Measurements from ENCODE around the gene GALNT12.

GALNT12 gene, protein sequence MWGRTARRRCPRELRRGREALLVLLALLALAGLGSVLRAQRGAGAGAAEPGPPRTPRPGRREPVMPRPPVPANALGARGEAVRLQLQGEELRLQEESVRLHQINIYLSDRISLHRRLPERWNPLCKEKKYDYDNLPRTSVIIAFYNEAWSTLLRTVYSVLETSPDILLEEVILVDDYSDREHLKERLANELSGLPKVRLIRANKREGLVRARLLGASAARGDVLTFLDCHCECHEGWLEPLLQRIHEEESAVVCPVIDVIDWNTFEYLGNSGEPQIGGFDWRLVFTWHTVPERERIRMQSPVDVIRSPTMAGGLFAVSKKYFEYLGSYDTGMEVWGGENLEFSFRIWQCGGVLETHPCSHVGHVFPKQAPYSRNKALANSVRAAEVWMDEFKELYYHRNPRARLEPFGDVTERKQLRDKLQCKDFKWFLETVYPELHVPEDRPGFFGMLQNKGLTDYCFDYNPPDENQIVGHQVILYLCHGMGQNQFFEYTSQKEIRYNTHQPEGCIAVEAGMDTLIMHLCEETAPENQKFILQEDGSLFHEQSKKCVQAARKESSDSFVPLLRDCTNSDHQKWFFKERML

DNA sequence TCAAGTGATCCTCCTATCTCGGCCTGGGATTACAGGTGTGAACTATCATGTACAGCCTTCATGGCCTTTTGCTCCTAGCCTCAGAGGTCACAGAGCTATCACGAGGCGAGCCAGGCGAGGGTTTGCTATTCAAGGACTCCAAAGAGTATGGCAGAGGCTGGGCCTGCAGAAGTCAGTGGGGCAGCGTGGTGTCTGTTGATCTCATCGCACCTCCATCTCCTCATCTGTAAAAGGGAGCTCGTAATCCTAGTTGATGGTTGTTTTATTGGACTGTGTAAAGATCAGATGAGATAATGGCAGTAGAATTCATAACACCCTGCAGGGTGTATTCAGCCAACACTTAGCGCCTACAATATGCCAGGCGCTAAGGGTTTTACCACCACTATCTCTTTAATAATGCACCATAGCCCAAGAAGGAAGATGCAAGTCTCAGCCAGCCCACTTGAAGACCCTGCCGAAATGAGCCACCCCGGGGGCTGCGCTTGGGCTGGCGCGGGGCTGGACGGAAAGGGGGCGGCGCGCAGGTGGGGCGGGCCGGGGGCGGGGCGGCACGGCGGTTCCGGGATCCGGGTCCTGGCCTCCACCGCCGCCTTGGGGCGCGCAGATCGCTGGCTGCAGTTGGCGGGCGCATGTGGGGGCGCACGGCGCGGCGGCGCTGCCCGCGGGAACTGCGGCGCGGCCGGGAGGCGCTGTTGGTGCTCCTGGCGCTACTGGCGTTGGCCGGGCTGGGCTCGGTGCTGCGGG, at the start of gene GALNT12:
GALNT12 (plus strand) TSS at position 601 of the 744 bp plus-strand sequence; CDS start at position 630, 29 bp downstream.
- no peak for DNase-seq (ENCODE audit: low read depth)

DNA sequence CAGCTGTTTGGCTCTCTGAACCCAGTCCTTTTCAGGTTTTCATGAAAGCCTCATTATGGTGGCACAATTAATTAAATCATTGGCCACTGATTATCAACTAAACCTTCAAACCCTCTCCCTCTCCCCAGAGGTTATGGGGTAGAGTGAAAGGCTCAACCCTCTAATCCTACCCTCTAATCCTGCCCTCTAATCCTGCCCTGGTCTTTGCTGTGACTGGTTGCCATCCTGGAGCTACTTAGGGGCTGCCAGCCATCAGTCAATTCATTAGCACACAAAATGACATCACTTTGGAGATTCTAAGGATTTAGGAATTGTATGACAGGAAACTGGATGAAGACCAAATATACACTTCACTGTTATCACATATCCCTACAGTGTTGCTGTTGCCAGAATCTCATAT, 47.2 kb upstream of the GALNT12 start:
- DNase-seq (ENCODE audit: low read depth), result no peak

DNA sequence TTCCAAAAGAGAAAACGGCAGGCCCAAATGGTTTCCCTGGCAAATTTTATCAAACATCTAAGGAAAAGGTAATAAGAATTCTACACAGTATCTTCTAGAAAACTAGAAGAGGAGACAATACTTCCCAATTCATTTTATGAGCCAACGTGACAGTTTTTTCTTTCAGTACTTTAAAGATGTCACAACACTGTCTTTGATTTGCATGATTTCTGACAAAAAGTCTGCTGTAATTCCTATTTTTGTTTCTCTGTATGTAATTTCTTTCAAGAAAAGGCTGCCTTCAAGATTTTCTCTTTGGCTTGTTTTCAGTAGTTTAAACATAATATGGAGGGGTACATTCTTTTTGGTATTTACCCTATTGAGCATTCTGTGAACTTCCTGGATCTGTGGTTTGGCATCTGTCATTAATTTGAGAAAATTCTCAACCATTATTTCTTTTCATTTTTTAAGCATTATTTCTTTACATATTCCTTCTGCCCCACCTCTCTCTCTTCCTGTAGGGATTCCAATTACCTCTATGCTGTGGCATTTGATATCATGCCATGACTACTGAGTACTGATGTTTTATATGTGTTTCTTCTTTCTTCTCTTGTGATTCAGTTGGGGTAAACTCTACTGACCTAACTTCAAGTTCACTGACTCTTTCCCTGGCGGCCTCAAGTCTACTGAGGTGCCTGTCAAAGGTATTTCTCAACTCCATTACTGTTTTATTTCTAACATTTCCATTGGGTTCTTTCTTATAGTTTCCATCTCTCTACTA, 43.3 kb upstream of the GALNT12 start:
- DNase-seq (ENCODE audit: low read depth), result no peak

DNA sequence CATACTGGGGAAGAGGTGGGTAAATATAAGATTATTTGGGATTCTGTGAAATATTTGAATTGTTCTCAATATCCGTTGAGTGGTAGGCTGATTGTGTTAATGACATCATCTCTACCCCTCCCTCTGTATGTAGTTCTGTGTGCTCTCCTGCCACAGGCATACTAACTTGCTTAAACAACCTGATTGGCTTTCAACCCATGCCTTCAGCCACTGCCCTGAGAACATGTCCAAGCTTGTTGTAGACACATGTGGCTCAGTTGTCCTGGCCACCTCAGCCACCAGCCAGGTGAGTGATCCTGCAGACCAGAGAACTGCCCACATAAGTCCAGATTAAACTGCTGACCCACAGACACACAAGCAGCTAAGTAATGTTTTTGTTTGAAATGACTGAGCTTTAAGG, 42.2 kb upstream of the GALNT12 start:
- DNase-seq (ENCODE audit: low read depth), result no peak

DNA sequence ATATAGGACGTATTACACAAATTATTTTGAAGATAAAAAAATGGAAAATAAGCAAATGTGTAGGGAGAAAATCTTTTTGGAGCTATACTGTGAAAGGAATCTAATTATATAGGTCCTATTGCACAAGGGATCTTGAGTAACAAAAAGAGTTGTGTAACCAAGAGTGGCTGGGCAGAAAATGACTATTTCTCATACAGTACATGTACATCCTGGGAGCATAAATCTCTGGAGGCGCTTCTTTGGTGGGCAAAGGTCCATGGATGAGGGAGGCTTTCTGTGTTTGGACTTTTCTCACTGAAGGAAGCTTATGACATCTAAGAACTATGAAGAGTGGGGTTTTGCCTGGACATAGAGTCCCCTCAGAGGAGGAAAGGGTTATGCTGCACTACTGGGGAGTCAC, 40.9 kb upstream of the GALNT12 start:
- no peak for DNase-seq (ENCODE audit: low read depth)

DNA sequence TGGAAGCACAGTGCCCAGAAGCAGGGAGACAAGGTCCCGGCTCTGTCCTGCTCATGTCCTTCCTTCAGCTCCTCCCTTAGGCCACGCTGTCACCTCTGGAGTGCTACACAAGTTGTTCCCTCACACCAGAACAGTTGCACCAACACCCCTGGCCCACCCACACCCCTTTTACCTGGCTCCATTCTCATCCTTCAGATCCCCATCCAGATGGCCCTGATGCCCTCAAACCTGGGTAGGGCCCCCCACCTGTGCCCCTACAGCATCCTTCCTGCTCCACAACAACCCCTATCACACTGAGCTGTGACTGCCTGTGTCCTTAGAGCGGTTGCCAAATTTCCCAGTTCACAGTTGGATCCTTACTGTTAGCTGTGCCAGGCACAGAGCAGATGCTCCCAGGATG, 40.3 kb upstream of the GALNT12 start:
- DNase-seq (ENCODE audit: low read depth), result no peak

DNA sequence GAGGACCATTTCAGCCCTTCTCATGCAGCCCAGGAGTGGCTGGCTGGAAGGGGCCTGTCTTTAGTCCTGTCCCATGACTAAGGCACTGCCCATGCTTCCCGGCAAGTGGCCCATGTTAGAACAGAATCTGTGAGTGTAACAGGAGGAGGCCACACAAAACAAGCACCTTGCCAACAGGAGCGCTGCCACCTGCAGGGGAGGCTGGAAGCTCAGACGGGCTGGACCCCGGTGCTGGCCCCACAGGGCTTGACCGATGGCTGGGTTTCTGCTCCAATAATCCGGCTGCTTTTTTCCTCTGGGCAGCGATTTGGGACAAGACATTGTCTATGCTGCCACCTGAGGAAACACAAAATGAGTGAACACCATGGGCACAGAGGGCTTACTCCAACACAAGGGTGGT, 39.6 kb upstream of the GALNT12 start:
- no peak for DNase-seq (ENCODE audit: low read depth)

DNA sequence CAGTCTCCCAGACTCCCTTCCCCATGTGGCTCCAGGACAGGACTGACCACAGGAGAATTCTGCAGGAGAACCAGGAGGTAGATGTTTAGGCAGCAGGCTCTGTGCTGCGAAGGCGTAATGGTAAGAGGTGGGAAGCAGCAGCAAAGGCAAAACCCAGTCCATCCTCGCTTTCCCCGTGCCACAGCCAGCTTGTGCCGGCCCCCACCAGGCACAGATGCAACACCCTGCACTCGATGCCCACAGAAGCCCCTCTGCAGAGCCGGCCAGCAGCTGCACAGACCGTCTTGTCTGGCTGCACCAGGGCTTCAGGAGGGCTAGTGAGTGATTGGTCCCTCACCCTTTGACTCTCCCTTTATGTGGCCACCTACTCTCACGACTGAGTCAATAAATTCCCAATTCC, 39.1 kb upstream of the GALNT12 start:
- no peak for DNase-seq (ENCODE audit: low read depth)

DNA sequence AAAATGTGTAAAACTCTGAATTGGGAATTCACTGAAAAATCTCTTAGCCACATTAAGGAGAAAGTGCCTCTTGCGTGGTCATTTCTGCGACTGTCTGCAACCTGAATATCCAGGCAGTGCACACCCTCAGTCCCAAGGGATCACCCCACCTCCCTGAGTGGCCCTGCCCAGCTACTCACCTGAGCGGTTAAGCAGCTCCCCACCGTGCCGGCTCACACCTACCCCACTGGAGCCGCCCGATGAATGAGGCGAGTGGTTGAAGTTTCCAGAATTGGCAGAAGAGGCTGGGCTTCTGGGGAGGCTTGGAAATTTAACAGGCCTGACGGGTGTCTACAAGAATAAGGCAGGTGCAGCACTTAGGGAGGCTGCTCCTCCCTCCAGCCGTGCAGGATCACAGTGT, 36.8 kb upstream of the GALNT12 start:
- DNase-seq (ENCODE audit: low read depth), result no peak

DNA sequence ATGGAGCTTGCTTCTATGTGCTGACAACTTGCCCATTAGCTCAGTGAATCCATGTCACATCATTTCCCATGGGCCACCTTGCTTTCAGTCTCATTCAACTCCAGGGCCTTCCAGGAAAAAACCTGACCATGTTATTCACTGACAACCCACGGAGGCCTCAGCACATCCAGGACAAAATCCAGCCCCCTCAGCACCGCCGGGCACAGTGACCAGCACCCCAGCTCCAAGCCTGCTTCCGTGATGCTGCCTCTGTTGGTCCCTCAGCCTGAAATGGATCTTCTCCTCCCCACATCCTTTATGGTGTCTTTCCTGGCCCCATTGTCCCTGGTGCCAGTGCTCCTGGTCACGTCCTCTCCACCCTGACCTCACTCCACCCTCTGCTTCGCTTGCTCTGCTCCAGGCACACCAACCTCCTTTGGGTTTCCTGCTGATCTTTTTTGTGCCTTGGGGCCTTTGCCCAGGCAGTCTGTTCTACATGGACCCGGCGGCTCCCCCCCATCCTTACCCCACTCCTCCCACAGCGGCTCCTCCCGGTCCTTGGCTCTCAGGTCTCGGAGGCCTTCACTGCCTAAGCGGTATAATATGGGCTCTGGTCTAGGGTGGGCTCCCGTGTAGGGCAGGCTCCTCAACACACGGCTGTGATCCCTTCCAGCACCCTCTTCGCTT, 36.1 kb upstream of the GALNT12 start:
- no peak for DNase-seq (ENCODE audit: low read depth)

DNA sequence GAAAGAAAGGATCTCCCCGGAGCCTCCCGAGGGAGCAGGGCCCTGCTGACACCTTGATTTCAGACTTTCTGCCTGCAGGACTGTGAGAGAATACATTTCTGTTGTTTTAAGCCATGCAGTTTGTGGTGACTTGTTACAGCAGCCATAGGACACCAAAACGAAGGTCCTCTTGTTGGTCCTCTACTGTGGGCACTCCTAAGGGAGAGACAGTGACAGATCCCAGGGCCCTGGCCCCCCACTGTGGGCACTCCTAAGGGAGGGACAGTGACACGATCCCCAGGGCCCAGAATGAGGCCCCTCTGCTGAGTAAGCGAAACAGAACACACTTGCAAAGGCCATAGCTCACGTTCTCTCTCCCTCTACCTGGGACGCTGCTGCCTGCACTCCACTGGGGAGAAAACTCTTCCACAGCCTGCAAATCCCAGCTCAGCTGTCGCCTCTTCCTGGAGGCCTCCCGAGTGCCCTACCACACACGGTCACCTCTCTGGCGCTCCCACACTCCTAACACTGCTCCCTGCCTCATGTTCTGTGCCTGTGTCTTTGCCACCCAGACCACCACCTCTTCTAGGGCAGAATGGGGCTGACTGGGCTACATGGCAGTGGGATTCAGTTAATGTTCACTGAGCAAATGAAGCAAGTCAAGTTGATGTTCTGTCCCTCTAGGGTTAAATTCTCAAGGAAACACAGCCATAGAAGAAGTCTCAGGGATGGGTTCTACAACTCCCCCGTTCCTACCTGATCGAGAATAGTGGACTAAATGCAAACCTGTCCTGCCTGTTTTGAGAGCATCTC, 34.9 kb upstream of the GALNT12 start:
- no peak for DNase-seq (ENCODE audit: low read depth)

DNA sequence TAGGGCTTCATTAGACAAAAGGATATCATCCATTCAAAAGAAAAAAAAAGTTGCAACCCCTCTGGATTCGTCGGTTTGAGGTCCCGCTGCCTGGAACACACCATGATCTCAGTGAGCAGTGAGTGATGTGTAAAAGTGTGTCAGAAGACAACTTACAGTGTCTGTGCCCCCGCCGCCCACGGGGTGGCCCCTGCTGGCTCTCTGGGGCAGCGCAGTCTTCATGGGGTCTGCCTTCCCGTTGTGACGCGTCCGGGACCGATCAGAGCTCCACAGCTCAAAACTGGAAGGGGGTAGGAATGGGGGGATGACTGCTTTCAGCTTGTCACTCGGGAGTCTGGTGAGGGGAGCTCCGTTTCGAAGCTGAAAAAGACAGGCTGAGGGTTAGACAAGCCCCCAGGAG, 33.7 kb upstream of the GALNT12 start:
- no peak for DNase-seq (ENCODE audit: low read depth)

DNA sequence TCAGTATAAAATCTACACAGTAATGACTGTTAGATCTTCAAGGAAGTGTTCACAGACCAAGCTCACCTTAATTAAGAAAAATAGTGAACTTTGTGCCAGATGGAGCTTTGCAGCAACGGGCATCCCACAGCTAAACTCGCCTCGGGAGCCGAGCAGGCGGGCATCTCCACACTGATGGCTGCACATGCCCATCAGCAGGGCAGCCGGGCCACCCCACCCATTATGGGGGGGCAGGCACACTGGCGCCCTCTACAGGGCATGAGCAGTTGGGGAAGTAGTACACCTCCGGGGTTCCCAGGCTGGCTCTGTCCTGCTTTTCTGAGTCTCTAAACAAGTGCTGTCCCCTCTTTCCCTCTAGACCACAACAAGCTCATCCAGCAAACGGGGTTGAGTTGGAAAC, 32.7 kb upstream of the GALNT12 start:
- peak; percentile 22 for DNase-seq (ENCODE audit: low read depth)

DNA sequence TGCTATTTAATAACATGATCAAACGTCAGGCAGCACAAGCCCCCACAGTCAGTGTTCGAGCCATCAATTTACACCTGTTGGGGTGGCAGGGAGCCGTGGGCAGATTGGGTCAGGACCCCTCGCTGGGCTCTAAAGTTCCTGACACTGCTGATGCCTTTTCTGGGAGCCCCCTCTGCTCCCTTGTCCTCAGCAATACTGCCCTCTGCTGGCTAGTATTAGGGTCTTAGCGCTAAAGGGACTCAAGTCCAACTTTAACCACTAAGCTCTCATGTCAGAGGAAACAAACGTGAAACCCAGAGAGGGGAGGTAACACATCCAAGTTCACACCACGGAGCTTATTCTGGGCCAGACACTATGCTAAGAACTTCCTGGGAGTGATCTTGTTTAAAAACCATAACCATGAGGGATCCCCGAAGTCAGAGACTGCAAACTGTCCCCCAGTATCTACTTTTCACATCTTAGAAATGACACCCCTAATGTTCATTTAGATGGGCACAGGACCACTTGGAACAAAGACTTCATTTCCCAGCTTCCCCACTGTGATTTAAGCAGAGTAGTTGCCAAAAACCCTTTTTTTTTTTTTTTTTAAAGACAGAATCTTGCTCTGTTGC, 31.5 kb upstream of the GALNT12 start:
- DNase-seq (ENCODE audit: low read depth), result peak; percentile 68

DNA sequence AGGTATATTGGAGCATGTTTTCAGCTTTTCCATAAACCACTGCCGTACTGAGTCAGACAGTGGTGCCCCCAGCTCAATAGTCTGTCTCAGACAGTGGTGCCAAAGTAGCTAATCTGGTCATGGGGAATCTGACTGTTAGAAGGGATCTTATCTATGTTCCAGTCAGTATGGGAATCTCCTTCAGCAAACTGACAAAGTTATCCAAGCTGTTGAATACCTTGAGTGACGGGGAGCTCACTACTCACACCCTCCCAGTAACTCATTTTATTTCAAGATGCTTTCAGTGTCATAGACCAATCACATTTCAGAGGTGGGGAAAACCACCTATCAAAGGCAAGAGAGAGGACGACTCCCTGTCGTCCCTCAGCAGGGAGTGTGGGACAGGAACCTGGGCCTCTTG, 29.9 kb upstream of the GALNT12 start:
- DNase-seq (ENCODE audit: low read depth), result no peak

DNA sequence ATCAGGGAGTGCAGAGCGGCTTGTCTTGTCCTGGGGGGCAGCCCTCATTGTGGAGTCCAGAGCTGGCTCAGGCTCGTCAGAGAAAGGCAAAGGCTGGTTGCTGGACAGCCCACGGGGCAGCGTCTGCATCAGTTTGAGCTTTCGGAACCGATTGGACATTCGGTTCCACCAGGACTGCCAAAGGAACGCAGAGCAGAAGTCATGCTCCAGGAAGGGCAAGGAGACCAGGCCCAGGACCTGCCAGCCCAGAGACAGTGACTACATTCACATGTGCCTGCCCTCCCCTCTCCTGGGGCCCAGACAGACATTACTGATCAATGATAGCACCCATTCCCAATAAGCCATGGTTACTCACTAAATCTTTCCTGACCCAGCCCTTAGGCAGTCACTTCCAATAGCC, 29.2 kb upstream of the GALNT12 start:
- DNase-seq (ENCODE audit: low read depth), result no peak

DNA sequence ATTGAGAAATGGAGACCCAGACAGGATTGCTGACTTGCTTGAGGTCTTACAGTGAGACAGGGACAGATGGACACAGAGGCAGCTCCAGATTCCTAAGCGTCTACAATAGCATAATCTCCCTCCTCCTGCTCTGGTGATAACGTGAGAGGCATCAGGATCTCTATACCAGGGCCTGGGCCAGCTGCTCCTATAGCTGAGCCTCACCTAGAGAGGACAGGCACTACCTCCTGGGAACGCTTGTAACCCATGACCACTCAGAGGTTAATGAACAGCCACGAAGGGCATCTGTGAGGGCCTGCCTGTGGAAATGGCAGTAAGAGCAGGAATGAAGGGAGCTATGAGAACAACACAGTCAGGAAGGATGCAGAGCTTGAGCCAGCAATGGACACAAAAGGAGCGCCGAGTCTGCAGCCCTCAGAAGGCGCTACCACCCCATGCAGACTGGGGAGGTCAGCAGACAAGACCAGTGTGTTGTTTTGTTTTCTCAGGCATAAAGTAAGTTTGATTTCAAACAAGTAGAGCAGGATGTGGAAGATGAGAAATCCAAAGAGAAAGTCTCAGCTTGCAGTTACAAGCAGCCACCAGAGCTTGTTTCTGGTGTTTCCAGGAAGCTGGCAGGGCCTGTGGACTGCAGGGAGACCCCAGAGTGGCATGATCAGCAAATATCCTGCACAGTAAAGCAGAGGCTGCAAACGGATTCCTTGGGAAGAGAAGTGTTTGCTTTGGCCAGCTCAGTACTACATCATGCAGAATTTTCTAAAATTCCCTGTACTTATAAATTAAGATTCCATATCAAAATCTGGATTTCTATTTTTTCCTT, 28.5 kb upstream of the GALNT12 start:
- no peak for DNase-seq (ENCODE audit: low read depth)

DNA sequence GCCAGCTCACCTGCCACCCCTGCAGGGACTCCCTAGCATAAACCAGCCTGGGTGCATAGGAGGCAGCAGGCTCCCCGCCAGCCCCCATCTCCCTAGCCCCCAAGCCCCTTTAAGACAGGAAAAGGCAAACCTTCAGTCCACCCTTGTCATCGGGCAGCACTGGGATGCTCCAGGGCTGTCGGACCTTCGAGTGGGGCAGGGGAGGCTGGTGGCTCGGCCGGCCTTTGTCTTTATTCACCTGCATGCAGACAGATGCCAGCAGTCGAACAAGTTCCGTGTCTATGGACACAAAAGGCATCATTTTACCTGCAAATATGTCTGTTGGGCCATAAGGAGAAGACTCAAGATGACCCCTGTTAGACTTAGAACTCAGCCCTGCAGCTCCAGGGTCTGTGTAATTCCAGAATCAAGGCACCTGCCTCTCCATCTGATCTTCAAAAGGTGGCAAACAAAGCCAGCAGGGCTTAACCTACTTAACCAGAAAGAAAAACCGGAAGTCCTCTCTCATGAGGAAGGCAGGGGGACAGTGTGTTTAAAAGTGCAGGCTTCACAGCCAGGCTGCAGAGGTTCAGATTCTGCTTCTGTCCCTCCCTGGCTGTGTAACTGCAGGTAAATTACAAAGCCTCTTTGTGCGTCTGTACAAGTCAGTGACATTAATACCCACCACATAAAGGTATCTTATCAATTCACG, 27.3 kb upstream of the GALNT12 start:
- no peak for DNase-seq (ENCODE audit: low read depth)

Data from CMK (cell line).